Non-pigmented ciliary epithelial cell (primary cell): Measurements from ENCODE around the gene DCXR.

Experiments
- DNase-seq: peaks from one replicate; pipeline ENCODE4 v3.0.0-alpha.2; 2010; ENCODE audit warnings: low read depth

The DCXR gene

DNA sequence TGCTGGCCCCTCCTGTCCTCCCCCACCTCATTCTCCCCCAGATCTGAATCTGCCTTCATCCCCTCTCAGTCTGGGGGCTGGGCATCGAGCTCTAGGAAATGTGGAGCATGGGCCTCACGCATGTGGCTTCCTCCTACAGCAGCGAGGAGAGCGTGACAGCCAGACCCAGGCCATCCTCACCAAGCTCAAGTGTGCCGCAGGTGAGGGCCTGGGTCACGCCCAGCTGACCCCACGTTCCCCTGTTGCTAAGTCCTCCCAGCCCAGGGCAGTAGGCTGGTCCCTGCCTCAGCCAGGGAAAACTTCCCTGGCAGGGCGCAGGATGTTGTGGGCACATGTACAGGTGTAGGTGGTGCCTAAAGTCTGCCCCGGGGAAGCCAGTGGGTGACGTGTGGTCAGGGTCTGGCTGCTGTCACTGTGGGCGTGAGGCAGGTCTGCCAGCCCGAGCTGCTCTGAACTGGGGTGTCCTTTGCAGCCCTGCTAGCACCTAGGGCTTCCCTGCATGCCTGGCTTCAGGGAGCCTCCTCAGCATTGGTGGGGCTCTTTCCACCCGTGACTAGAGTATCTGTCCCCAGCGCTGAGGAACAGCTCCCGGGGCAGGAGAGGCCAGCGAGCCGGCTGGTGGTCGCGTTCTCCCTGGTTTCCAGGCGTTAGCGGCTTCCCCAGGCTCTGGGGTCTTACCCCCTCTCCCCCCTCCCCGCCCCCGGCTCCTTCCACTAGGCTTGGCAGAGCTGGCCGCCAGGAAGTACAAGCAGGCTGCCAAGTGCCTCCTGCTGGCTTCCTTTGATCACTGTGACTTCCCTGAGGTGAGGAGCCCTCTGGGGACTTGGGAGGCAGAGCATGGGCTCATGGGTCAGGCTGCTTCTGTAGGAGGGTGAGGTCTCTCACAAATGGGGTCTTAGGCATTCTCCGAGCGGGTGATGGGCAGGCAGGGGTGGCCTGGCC is 17.8 kb upstream of the DCXR start:
- DNase-seq: no peak

DNA sequence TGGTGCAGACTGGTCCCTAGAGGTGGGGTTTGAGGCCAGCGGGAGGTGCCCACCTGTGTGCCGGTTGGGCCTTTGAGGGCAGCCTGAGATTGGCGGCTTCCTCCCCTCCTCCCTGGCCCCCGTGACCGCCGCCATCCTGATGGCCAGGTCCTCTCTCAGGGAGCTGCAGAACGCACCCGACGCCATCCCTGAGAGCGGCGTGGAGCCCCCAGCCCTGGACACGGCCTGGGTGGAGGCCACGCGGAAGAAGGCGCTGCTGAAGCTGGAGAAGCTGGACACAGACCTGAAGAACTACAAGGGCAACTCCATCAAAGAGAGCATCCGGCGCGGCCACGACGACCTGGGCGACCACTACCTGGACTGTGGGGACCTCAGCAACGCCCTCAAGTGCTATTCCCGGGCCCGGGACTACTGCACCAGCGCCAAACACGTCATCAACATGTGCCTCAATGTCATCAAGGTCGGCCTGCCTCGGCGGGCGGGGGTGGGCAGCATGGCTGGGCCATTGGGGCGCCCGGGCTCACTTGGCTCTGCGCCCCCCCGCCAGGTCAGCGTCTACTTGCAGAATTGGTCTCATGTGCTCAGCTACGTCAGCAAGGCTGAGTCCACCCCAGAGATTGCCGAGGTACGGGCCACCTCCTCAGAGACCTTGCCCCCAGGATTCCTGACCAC is 17.0 kb upstream of the DCXR start:
- no peak for DNase-seq

DNA sequence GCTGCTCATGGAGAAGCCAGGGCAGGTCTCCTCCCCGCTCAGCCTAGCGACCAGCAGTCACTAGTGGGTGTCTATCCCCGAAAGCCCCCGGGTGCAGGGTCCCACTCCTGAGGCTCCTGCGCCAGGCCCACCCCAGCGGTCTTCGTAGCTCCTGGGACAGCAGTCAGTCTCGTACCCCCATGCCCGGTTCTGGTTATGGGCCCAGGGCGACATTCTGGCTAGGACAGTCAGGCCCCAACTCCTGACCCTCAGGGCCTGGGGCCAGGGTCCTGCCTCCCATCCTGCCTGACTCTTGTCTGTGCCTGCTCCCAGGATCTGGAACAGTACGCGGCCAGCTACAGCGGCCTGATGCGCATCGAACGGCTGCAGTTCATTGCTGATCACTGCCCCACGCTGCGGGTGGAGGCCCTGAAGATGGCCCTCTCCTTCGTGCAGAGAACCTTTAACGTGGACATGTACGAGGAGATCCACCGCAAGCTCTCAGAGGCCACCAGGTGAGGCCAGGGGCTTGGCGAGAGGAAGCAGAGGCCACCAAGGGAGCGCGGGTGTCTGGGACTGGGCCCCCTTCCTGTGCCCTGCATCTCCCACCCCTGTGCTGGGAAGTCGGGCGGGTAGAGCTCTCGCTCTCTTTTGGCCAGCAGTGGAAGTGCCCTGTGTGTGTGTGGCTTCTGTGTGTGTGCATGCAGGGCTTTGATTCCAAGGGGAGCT is 16.2 kb upstream of the DCXR start:
- no peak for DNase-seq

DNA sequence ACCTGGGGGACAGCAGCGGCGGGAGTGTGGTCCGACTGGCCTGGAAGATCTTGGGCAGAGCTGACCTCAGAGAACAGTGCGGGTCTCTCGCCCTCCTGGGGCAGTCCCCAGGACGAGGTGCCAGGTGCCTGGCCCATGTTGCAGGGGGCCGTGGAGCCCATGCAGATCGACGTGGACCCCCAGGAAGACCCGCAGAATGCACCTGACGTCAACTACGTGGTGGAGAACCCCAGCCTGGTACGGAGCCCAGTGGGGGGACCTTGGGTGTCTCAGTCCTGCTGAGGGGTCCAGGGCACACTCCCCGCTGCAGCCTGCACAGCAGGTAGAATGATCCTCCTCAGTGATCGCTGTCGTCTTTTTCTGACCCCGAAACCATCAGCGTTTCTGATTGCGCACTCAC is 15.6 kb upstream of the DCXR start:
- no peak for DNase-seq

DNA sequence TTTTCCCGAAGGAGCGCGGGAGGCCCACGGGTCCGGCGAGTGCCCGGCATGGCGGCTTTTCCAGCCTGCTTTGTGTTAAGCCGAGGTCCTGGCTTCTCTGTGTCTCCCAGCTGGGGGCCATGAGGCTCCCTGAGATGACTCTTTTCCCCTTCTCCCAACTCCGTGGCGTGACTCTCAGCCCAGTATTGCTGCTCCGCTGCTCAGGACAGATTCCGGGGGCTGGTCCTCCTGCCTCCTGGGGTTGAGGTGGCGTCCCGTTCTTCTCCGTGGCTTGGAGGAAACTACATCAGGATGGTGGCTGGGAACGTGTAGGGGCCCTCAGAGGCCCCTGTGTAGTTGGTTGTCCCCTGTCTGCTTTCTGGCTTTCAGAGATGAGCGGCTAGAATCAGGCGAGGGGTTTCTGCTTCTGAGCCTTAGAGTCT is 15.2 kb upstream of the DCXR start:
- no peak for DNase-seq

DNA sequence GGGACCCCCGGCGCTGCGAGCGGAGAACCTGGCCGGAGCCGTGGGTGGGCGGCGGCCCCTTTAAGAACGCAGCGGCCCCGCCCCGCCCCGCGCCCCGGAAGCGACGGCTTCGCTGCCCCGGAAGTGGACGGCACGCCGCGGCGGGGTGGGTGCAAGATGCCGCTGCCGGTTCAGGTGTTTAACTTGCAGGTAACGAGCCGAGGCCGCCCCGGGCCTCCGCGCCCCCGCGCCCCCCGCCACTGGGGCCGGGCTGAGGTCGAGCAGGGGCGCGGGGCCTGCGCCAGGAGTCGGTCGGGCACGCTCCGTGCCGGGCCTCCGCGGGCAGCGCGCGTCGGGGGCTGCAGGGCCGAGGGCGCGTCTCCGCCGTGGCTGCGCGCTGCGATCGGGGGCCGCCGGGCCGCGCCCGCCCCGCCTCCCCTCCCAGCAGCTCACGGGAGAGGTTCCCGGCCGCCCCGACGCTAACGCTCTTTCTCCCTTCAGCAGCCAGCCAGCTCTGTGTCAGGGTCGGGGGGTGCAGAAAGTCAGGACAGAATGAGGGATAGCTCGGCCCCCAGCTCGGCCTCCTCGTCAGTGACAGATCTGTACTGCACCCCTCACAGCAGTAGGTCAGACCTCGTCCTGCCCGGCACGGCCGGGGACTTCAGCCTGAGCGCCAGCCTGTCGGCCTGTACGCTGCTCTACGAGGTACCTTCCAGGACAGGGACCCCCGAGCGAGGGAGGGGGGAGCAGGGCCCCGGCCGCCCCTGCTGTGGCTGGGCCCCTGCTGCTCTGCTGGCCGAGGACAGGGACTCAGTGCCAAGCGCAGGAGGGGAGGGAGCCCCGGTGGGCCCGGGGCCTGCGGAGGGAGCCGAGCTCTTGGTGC is 14.5 kb upstream of the DCXR start, which contains the start of the genes GPS1 and RFNG:
GPS1 (plus strand) TSS at position 123 of the 862 bp plus-strand sequence; CDS start at position 157, 34 bp downstream.
RFNG (minus strand) TSS at position 36 of the 862 bp plus-strand sequence. CDS start 45 bp downstream, outside the sequence.
- DNase-seq: no peak

DNA sequence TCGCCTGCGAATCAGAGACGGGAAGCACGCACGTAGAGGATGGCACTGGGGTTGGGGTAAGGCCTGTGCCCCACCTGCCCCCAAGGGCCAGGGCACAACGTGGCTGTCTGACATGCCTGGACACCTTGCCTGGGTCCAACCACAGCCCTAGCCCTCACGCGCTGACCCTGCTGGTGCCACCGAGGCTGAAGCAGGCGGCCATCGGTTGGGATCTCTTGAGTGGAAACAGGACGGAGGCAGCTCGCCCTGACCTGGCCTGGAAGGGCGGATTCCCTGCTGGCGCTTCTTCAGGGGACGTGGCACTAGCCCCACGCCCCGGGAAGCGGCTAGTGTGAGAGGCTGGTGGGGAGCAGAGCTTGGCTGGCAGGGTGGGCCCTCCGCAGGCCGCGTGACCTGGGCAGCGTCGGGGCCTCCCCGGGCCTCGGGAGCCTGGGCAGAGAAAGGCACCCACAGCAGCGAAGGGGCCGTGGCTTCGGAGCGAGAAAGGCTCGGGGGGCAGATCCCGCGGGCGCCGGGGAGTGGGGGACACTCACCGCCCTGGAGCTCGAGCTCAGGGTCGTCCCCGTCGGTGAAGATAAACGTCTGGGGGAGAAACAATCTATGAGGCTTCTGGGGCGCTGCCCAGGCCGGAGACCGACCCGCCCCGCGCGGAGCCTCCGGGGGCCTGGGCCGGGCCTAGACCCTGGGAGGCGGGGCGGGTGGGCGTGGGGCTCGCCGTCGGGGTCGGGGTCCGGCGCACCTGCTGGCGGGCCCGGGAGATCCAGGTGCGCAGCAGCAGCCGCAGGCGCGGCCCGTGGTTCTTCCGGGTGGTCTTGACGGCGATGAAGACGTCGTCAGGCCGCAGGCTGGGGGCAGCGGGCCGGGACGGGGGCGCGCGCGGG is 13.5 kb upstream of the DCXR start:
- DNase-seq: no peak

DNA sequence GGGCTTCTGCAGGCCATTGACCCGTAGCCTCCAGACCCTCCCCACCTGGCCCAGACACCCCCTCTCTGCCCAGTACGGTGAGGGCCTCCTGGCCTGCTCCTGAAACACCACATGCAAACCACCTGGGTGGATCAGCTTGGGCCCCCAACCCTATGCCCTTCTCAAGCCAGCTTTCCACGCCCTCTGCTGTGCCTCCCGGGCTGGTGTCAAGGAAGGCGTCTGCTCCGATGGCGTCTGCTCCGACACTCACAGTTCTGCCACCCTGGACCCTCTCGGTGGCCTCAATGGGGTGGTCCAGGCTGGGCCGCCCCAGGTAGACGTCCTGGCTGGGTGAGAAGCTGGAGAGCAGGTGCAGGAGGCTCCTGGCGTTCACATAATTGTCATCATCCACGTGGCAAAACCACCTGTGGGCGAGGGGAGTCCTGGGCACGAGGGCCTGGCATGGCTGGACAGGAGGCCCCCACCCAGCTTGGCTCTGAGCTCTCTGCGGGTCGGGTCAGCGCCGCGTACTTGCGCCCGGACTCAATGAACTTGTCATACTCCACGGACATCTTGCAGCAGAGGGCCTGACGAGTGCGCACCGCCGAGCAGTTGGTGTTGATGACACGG is 12.8 kb upstream of the DCXR start:
- no peak for DNase-seq

DNA sequence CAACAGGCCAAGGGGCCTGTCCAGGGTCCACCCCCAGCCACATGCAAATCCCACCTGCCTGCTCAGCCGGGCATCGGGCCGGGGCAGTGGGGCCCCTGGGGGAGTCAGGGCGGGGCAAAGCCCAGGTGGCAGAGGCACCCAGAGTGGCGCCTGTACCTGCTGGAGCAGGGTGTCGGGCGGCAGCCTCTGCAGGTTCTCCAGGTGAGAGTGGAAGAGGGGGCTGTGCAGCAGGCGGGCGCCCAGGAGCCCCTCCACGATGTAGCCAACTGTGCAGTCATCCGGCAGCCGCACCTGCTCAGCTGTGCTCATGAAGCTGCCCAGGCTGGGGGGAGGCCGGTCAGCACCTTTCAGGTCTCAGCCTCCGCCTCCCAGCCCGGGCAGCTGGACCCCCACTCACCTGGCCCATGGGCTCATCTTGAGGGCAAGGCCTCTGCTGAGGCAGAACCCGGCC is 12.0 kb upstream of the DCXR start:
- no peak for DNase-seq

DNA sequence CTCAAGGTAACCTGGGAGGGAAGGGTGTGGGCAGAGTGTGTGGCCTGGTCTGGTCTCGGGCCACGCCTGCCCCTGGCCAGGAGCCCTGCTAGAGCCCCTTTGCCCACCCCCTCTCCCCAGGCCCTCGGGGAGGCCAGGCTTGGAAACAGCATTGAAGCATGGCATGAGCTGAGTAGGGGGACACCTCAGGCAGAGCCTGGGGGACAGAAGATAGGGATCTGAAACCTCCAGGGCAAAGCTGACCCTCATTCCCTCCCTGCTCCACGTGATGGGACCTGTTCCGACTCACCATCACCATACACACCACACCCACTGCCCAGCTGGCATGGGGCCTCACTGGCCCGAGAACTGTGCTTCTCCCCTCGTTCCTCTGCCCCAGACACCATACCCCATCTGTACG is 11.6 kb upstream of the DCXR start:
- no peak for DNase-seq

DNA sequence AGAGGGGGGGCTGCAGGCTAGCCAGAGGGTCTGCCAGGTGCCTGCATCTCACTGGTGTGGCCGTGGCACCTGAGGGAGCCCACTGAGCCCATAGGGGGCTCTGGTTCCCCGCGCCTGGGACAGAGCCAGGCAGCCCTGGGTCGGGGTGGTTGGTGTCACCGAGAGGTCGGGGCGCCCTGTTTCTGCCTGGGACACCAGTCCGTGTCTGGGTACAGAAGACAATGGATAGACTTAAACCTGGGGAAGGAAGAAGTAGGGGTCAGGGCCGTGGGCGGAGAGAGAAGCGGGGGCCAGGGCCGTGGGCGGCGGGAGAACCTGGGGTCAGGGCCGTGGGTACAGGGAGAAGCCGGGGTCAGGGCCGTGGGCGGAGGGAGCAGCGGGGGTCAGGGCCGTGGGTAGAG is 11.1 kb upstream of the DCXR start:
- DNase-seq: no peak

DNA sequence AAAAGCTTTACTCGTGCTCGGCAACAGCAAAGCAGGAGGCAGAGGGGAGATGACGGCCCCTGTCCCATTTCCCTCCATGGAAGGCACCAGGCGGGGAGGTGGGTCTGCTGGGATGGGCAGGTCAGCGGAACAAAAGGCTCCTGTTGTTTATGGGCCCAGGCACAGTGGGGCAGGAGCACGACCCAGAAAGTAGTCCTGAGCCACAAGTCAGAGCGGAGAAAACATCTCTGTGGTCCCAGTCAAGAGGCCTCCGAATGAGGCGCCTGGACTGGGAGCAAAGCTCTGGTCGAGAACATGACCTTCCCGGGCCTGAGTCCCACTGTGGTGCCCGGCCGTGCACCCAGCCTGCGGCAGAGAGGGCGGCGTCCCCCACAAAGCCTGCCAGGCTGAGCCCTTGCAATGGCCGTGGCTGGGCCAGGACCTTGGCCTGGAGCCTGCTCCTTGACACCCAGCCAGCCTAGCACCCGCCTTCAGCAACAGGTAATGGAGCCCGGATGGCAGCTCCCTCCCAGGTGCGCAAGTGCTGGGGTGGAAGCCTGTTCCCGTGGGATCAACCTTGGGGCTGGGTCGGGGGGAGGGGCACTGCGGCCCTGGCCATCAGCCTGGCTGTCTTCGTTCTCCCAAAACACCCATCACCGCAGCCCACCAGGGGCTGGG is 10.5 kb upstream of the DCXR start:
- no peak for DNase-seq

DNA sequence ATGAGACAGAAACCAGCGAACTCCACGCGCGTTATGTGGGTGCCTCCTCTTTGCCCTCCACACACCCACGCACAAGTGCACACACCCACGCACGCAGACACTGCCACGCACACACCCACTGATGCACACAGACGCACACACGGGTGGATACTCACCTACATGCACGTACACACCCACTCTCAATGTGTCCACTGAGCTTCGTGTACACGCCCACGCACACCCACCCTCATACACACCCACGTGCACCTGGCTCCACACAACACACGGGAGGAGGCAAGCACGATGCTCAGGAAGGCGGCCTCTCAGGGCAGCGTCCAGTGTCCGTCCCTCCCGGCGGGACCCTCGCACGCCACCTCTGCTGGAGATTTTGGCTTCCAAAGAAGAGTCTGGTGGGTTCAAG is 9.9 kb upstream of the DCXR start:
- DNase-seq: no peak

DNA sequence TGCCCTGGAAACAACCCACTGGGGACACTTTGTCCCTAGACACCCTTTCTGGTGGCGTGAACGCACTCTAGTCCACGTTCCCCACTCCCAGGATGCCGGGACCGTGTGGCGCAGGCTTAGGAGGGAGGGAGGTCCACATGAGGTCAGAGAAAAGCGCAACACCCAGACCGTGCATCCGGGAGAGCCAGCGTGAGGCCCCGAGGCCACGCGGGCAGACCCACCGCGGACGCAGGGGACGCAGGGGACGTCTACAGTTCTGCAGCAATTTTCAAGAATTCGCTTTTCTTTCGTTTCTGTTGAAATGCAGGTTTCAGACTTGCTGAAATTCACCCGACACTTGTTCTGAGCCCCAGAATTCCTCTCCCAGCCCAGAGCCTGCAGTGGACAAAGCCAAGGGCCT is 9.4 kb upstream of the DCXR start:
- no peak for DNase-seq

DNA sequence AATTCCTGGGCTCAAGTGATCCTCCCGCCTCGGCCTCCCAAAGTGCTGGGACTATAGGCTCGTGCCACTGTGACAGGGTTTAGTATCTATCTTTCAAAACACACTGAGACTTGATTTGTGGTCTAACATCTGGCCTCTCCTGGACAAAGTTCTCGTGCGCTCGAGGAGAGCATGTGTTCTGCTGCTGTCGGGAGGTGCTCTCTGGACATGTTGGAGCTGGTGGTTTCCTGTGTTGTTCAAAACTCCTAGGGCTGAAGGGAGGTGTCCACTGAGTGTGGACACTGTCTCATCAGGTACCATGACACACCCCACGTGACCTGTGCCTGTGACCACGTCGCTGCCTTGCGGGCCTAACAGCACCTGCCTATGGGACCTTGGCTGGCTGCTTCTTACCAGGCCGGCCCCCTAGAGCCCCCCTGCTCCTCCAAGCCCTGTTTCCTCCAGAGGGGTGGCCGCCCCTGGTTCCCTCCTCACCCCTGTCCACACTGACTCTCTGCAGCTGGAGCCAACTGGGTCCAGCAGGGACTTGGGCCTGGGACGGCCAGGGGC is 8.5 kb upstream of the DCXR start:
- no peak for DNase-seq

DNA sequence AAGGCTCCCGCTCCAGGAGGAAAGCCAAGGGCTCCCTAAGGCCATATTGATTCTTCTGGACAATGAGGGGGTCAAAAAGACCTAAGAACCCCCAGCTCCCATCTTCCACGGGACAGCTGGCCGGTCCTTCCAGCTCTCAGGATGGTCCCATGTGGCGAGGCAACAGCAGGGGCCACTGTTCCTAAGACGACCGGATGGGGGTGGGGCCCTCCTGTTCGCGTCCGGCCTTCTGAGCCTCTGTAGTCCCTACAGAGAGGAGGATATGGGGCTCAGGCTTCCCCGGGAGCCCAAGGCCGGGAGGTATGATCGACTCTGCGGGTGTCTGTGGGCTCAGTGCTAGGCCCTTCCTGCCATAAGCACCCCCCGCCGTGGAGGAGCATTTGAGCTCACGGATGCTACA is 6.0 kb upstream of the DCXR start:
- no peak for DNase-seq

DNA sequence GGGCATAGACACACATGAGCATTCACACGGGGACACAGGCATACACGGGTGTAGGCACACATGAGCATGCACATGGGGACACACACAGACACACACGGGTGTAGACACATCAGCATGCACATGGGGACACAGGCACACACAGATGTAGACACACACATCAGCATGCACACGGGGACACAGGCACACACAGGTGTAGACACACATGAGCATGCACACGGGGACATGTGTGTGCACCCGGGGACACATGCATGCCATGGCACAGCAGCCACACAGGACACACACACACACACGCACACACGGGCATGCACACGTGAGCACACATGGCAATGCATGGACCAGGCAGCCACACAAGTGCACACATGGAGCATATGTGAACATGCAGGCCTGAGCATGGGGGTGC is 5.2 kb upstream of the DCXR start:
- no peak for DNase-seq

DNA sequence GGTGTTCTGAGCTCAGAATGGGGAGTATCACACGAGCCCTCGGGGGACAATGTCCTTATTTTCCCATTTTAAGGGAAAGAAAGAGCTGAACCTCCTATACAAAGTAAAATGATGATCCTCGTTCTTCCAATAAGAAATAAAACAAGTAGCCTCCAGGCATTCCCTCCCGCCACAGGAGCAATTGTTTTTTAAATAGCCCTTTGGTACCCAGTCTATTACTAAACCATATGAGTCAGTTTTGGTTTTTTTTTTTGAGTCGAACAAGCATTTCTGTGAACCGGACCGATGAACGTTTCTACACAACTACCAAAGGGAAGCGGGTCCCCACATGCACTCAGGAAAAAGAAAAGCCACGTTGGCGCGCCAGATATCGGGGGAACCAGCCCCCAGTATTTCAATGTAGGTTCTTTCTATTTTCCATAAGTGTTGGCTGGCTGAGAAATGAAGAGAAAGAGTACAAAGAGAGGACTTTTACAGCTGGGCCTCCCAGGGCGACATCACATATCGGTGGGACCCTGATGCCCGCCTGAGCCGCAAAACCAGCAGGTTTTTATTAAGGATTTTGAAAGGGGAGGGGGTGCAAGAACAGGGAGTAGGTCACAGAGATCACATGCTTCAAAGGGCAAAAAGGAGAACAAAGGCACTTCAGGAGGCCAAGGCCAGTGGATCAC is 3.8 kb upstream of the DCXR start:
- DNase-seq: no peak
